MCF 10A (cell line): ENCODE results near the gene OTUD4. TPM values are rescaled to one million over a fixed set of nuclear protein-coding genes. Genes with fewer than 3 reads are reported as not detected.
A peak's percentile ranks its signal among the peaks of the same experiment; 100 is the strongest.

ENCODE experiments used
- BruUV-seq: library from RNA; stranded (reverse); fragments of 400-500 nt; replicated peaks from 2 replicates; lab custom pipeline; 2021; lab: Mats Ljungman, UMichigan
- CTCF ChIA-PET: fragments of 300-600 bp; sonication (Branson Sonifier 250); formaldehyde crosslinking; extraction: SDS; loops from one replicate; lab custom pipeline; 2021; ENCODE audit warnings: antibody characterized with exemption, inconsistent platforms; lab: Yijun Ruan, JAX
- POLR2A ChIA-PET: fragments of 300-600, 350-650 bp; sonication (Branson Sonifier 250); formaldehyde crosslinking; extraction: SDS; loops from one replicate; lab custom pipeline; 2020; ENCODE audit warnings: antibody characterized with exemption, inconsistent platforms; lab: Yijun Ruan, JAX
- DNase-seq: peaks from one replicate; pipeline ENCODE4 v3.0.0-alpha.2; 2018; ENCODE audit not compliant: unreplicated experiment
- H3K27ac Mint-ChIP-seq: one replicate; pipeline ENCODE4 v1.8.0; 2022; ENCODE audit warnings: mild to moderate bottlenecking, low read depth, mixed read lengths; ENCODE audit not compliant: unreplicated experiment
- H3K27me3 Mint-ChIP-seq: one replicate; pipeline ENCODE4 v1.8.0; 2022; ENCODE audit warnings: mixed read lengths; ENCODE audit not compliant: insufficient read depth, unreplicated experiment
- H3K36me3 Mint-ChIP-seq: one replicate; pipeline ENCODE4 v1.8.0; 2022; ENCODE audit warnings: mild to moderate bottlenecking, moderate library complexity, mixed read lengths; ENCODE audit not compliant: insufficient read depth, unreplicated experiment
- H3K4me1 Mint-ChIP-seq: one replicate; pipeline ENCODE4 v1.8.0; 2022; ENCODE audit warnings: mixed read lengths; ENCODE audit not compliant: insufficient read depth, unreplicated experiment
- H3K4me3 Mint-ChIP-seq: one replicate; pipeline ENCODE4 v1.8.0; 2022; ENCODE audit warnings: mild to moderate bottlenecking, moderate library complexity, mixed read lengths; ENCODE audit not compliant: unreplicated experiment
- H3K9me3 Mint-ChIP-seq: one replicate; pipeline ENCODE4 v1.8.0; 2022; ENCODE audit warnings: mixed read lengths; ENCODE audit not compliant: unreplicated experiment
- intact Hi-C: fragments of 100-400 bp; cut with micrococcal nuclease; formaldehyde crosslinking; loops from 2 replicates; pipeline ENCODE4 v1.14.1; 2022
- total RNA-seq: library from RNA; stranded (reverse); gene quantifications from 2 replicates; pipeline ENCODE4 v1.2.3, GENCODE V29; 2022
- TF ChIP-seq, protein P1 (sequence below): fragments of 200-600 bp; IDR thresholded peaks from one replicate; pipeline ENCODE4 v1.8.0; 2022; ENCODE audit warnings: antibody characterized with exemption, mild to moderate bottlenecking; ENCODE audit not compliant: unreplicated experiment

The OTUD4 gene
- total RNA-seq, 1 experiment from 2014 or later, result 68.0 TPM

DNA sequence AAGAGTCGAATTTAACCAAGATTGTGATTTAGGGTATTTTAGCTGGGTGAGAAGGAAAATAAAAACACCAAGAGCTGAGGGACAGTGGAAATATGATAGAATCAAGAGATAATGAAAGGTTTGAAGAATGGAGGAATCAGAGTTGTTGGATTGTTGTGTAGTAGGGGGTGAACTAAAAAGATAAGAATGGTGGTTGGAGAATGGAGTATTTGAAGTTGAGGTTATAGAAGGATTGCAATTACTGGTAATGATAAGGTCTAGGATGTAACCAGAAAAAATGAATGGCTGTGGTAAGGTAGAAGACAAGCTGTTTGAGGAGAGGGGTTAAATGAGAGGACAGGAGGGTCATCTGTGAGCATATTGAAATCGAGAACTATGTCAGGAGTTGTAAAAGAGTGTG is 77.8 kb downstream of the OTUD4 start:
- ChIA-PET POLR2A (no interaction called here), CTCF (no interaction called here)
- no peaks in the 10 kb centered on the region for H3K9me3 Mint-ChIP-seq
- intact Hi-C loops, result no loop called here
- no peak overlapping the region for H3K4me3 Mint-ChIP-seq
- no peak for DNase-seq
- H3K27ac Mint-ChIP-seq, result no peak overlapping the region
- H3K36me3 Mint-ChIP-seq, result peaks cover 23% of the 10 kb centered on the region
- H3K27me3 Mint-ChIP-seq, result no peaks in the 10 kb centered on the region
- H3K4me1 Mint-ChIP-seq, result peaks cover 6% of the 10 kb centered on the region
- TF ChIP-seq, protein P1, sequence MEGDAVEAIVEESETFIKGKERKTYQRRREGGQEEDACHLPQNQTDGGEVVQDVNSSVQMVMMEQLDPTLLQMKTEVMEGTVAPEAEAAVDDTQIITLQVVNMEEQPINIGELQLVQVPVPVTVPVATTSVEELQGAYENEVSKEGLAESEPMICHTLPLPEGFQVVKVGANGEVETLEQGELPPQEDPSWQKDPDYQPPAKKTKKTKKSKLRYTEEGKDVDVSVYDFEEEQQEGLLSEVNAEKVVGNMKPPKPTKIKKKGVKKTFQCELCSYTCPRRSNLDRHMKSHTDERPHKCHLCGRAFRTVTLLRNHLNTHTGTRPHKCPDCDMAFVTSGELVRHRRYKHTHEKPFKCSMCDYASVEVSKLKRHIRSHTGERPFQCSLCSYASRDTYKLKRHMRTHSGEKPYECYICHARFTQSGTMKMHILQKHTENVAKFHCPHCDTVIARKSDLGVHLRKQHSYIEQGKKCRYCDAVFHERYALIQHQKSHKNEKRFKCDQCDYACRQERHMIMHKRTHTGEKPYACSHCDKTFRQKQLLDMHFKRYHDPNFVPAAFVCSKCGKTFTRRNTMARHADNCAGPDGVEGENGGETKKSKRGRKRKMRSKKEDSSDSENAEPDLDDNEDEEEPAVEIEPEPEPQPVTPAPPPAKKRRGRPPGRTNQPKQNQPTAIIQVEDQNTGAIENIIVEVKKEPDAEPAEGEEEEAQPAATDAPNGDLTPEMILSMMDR, result no peak
- BruUV-seq, result no TSS peak

DNA sequence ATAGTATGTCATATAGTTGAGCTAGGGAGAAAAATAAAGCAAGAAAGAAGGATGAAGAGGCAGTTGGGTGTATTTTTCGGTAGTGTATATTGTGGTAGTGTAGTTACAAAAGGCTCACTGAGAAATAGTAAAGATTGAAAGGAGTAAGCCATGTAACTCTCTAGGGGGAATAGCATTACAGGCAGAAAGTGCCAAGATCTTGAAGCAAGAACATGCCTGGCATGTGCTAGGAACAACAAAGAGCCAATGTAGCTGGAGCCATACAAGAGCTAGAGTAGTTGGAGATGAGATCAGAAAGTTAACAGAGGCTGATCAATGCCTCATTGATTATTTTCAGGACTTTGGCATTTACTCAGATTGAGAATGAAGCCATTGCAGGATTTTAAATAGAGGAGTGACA is 79.3 kb downstream of the OTUD4 start:
- Mint-ChIP-seq H3K27ac (no peak overlapping the region), H3K36me3 (peaks cover 9% of the 10 kb centered on the region), H3K27me3 (no peaks in the 10 kb centered on the region), H3K4me1 (peaks cover 6% of the 10 kb centered on the region), H3K4me3 (no peak overlapping the region), H3K9me3 (no peaks in the 10 kb centered on the region)
- ChIA-PET POLR2A (interaction anchor here (0.5 to 4.8 kb wide), 3 partner anchors 15 to 1780 kb away, joined by 3 to 63 read pairs (median 3); partner anchors contain the start of gene OTUD4), CTCF (interaction anchor here (0.7 to 1.1 kb wide), 2 partner anchors 10 to 39 kb away, joined by 3 to 6 read pairs; no protein-coding TSS in a partner anchor)
- no peak for DNase-seq
- BruUV-seq, result no TSS peak
- TF ChIP-seq, protein P1, result no peak
- intact Hi-C loops, result no loop called here

DNA sequence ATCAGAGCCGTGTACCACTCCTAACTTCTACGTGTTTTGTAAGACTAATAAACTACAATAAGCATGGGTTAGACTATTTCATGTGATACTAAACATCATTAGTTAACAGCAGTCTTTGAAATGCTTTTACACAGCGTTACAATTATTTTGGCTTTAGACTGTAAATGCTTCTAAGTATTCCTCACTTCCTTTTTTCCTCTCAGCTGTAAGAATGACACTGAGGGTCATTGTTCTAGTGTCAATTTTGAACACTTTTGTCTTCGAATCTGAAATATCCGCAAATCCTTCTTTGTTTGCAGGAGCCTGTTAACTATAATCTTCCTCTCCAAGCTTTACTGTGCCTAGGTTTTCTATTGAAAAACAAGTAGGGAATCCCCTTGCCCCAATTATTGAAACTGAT is 80.7 kb downstream of the OTUD4 start:
- ChIA-PET CTCF (interaction anchor here (0.6 to 1.0 kb wide), 3 partner anchors 513 to 956 kb away, joined by 3 read pairs; no protein-coding TSS in a partner anchor), POLR2A (interaction anchor here (0.6 to 4.8 kb wide), 7 partner anchors 9 to 79 kb away, joined by 3 to 63 read pairs (median 5); partner anchors contain the start of gene OTUD4)
- Mint-ChIP-seq H3K36me3 (peaks cover 17% of the 10 kb centered on the region), H3K27me3 (no peaks in the 10 kb centered on the region), H3K9me3 (peaks cover 8% of the 10 kb centered on the region), H3K4me3 (peak overlapping the region; percentile 94), H3K27ac (peak overlapping the region; percentile 99), H3K4me1 (peaks cover 10% of the 10 kb centered on the region)
- TF ChIP-seq, protein P1, result no peak
- no TSS peak for BruUV-seq
- intact Hi-C loops, result loop anchor here (10.0 kb wide), 1 partner anchor 515 kb away; the partner anchor contains the start of gene MMAA
- peak; percentile 8 for DNase-seq

DNA sequence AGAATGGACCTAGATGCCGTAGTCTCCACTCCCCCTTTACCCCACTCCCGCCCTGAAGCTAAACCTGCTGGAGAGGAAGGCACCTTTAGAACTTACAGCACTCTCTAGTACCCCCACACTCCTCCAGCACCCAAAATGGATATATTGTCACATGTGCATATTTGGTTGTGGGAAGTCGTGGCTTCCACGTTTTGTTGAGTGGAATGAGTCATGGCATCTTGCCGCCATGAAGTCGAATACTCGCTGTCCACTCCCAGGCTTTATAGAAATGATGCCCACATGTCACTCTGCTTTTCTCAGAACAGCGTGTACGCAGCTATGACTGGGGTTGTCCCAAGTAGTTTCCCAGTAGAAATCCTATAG is 81.7 kb downstream of the OTUD4 start:
- BruUV-seq, result no TSS peak
- DNase-seq, result peak; percentile 73
- peak overlapping the region; percentile 99 for H3K27ac Mint-ChIP-seq
- POLR2A ChIA-PET, result interaction anchor here (0.8 to 4.8 kb wide), 16 partner anchors 9 to 1913 kb away, joined by 3 to 63 read pairs (median 4); partner anchors contain the start of genes OTUD4 and SMARCA5
- CTCF ChIA-PET, result interaction anchor here (0.6 to 1.1 kb wide), 5 partner anchors 514 to 1585 kb away, joined by 3 to 5 read pairs (median 3); partner anchors contain the start of genes MMAA and ZNF827
- H3K4me1 Mint-ChIP-seq, result peaks cover 10% of the 10 kb centered on the region
- peaks cover 14% of the 10 kb centered on the region for H3K9me3 Mint-ChIP-seq
- no peaks in the 10 kb centered on the region for H3K27me3 Mint-ChIP-seq
- intact Hi-C loops, result loop anchor here (10.0 kb wide), 1 partner anchor 516 kb away; the partner anchor contains the start of gene MMAA
- H3K4me3 Mint-ChIP-seq, result peak overlapping the region; percentile 94
- TF ChIP-seq, protein P1, result no peak
- peaks cover 27% of the 10 kb centered on the region for H3K36me3 Mint-ChIP-seq
